ENCODE results near the gene KRTAP9-8.
"Not testable (repeated sequence)": the region's sequence is repeated elsewhere in the genome, so short reads cannot be mapped to it uniquely, and the experiment has no call there.

The KRTAP9-8 gene

GRCh38 chr17:41237949-41238437 is at the start of gene KRTAP9-8:
Gene KRTAP9-8 (plus strand): TSS chr17:41237999. CDS start chr17:41238052, 53 bp downstream.
- DNase-seq = not testable (repeated sequence)

- DNase-seq = not testable (repeated sequence)
Measured at GRCh38 chr17:41189837-41190318, 47.9 kb upstream of the KRTAP9-8 start, which contains the start of gene KRTAP9-1. Gene KRTAP9-1 (plus strand): TSS chr17:41189887. CDS start chr17:41189887, 0 bp downstream.

GRCh38 chr17:41190328-41190727 is 47.5 kb upstream of the KRTAP9-8 start:
- DNase-seq = no peak

- DNase-seq = no peak
Measured at GRCh38 chr17:41196068-41196467, 41.7 kb upstream of the KRTAP9-8 start.

- no peak for DNase-seq
Measured at GRCh38 chr17:41199421-41200078, 38.2 kb upstream of the KRTAP9-8 start.

- DNase-seq = no peak
Measured at GRCh38 chr17:41211845-41212466, 25.8 kb upstream of the KRTAP9-8 start.

GRCh38 chr17:41212524-41213169 is 25.2 kb upstream of the KRTAP9-8 start:
- no peak for DNase-seq

- DNase-seq = no peak
Measured at GRCh38 chr17:41215681-41216080, 22.1 kb upstream of the KRTAP9-8 start.

- no peak for DNase-seq
Measured at GRCh38 chr17:41223821-41224220, 14.0 kb upstream of the KRTAP9-8 start.

GRCh38 chr17:41226051-41226450 is 11.7 kb upstream of the KRTAP9-8 start:
- DNase-seq = no peak

GRCh38 chr17:41226598-41227095 is 11.2 kb upstream of the KRTAP9-8 start, which contains the start of gene KRTAP9-2:
Gene KRTAP9-2 (plus strand): TSS chr17:41226648. CDS start chr17:41226655, 7 bp downstream.
- not testable (repeated sequence) for DNase-seq

- DNase-seq = no peak
Measured at GRCh38 chr17:41230094-41230493, 7.7 kb upstream of the KRTAP9-8 start.

GRCh38 chr17:41231731-41232130 is 6.1 kb upstream of the KRTAP9-8 start:
- DNase-seq = no peak

GRCh38 chr17:41232399-41233105 is 5.2 kb upstream of the KRTAP9-8 start, which contains the start of gene KRTAP9-3:
Gene KRTAP9-3 (plus strand): TSS chr17:41232449. CDS start chr17:41232502, 53 bp downstream.
- DNase-seq = not testable (repeated sequence)

GRCh38 chr17:41237116-41237515 is 683 bp upstream of the KRTAP9-8 start:
- not testable (repeated sequence) for DNase-seq

GRCh38 chr17:41246995-41247787 is 9.4 kb downstream of the KRTAP9-8 start:
- DNase-seq = not testable (repeated sequence)

GRCh38 chr17:41249637-41250240 is 11.9 kb downstream of the KRTAP9-8 start, which contains the start of gene KRTAP9-4:
Gene KRTAP9-4 (plus strand): TSS chr17:41249687. CDS start chr17:41249721, 34 bp downstream.
- DNase-seq = not testable (repeated sequence)

- DNase-seq = no peak
Measured at GRCh38 chr17:41251261-41251660, 13.5 kb downstream of the KRTAP9-8 start.

- DNase-seq = no peak
Measured at GRCh38 chr17:41254861-41255260, 17.1 kb downstream of the KRTAP9-8 start.

GRCh38 chr17:41255381-41256290 is 17.8 kb downstream of the KRTAP9-8 start, which contains the start of gene KRTAP9-9:
Gene KRTAP9-9 (plus strand): TSS chr17:41255384.
- DNase-seq = not testable (repeated sequence)
